ENCODE data around the gene KCNK6. TPM values are rescaled to one million over a fixed set of nuclear protein-coding genes. Genes with fewer than 3 reads are reported as not detected.

KCNK6 gene
- total RNA-seq, 1 experiment from 2014 or later = 6.5 TPM

DNA sequence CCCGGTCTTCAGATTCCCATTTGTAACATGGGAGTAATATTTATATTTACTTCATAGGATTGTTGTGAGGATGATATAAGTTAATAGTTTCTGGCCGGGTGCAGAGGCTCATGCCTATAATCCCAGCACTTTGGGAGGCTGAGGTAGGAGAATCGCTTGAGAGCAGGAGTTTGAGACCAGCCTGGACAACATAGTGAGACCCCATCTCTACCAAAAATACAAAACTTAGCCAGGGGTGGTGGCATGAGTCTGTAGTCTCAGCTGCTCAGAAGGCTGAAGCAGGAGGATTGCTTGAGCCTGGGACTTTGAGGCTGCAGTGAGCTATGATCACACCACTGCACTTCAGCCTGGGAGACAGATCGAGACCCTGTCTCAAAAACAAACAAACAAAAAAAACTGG, 27.2 kb downstream of the KCNK6 start:
- no peaks in the 10 kb centered on the region for H3K4me1 ChIP-seq (ENCODE audit: insufficient read depth, low read length)
- Mint-ChIP-seq H3K4me3 (no peak overlapping the region), H3K27ac (no peak overlapping the region), H3K36me3 (ENCODE audit: insufficient read depth in 1 of 3, low read depth in 3 of 3) (no peaks in the 10 kb centered on the region), H3K9me3 (no peaks in the 10 kb centered on the region), H3K4me1 (peaks cover 3 to 4% of the 10 kb centered on the region in 2 experiments; a peak in 2 of 4 replicates), H3K27me3 (ENCODE audit: low read depth) (peaks cover 9% of the 10 kb centered on the region)
- no peak overlapping the region for H3T11ph ChIP-seq (ENCODE audit: low read length)
- no peak overlapping the region for H3K4ac ChIP-seq (ENCODE audit: low read depth, low read length)
- no peak overlapping the region for H3K56ac ChIP-seq (ENCODE audit: insufficient read length, low read depth, low read length)
- H3K9ac ChIP-seq (ENCODE audit: extremely low read depth, insufficient read length, low read length) = no peak overlapping the region
- H4K8ac ChIP-seq (replicated peaks; ENCODE audit: insufficient read length, low read depth, low read length) = no peak overlapping the region
- H3K4me2 ChIP-seq (ENCODE audit: insufficient read depth, insufficient read length, low read length) = no peak overlapping the region
- WGBS (ENCODE audit: extremely low coverage, insufficient read length, low lambda C conversion rate) = no CpG with 5 or more reads among the region's 4 CpGs
- H3K27me3 ChIP-seq (ENCODE audit: insufficient read depth, low read length) = no peaks in the 10 kb centered on the region
- H3K14ac ChIP-seq (ENCODE audit: insufficient read depth, low read length) = no peak overlapping the region
- H2BK120ac ChIP-seq (ENCODE audit: low read depth, low read length, poor library complexity, severe bottlenecking) = no peak overlapping the region
- H3K18ac ChIP-seq (ENCODE audit: insufficient read length, low read depth, low read length) = no peak overlapping the region
- no peaks in the 10 kb centered on the region for H4K20me1 ChIP-seq (ENCODE audit: control insufficient read depth, insufficient read depth, insufficient read length)
- no peak overlapping the region for H2AK5ac ChIP-seq (ENCODE audit: insufficient read length, low read length)
- no peak overlapping the region for H3K27ac ChIP-seq (ENCODE audit: insufficient read length, low read depth, low read length)
- H4K91ac ChIP-seq (ENCODE audit: insufficient read length, low read depth, low read length) = no peak overlapping the region
- H3K9me3 ChIP-seq (ENCODE audit: control insufficient read depth, low read depth, low read length) = no peaks in the 10 kb centered on the region
- H3K79me1 ChIP-seq (ENCODE audit: insufficient read depth, low read depth, low read length, poor library complexity, severe bottlenecking) = no peaks in the 10 kb centered on the region
- no peaks in the 10 kb centered on the region for H3K23me2 ChIP-seq (ENCODE audit: insufficient read length, low read depth, low read length, poor library complexity, severe bottlenecking)
- no peak overlapping the region for H3K23ac ChIP-seq (ENCODE audit: insufficient read length, low read depth, low read length)
- no peak for DNase-seq
- H2BK20ac ChIP-seq (ENCODE audit: low read depth, low read length, poor library complexity, severe bottlenecking) = no peak overlapping the region
- TF ChIP-seq, protein P1, sequence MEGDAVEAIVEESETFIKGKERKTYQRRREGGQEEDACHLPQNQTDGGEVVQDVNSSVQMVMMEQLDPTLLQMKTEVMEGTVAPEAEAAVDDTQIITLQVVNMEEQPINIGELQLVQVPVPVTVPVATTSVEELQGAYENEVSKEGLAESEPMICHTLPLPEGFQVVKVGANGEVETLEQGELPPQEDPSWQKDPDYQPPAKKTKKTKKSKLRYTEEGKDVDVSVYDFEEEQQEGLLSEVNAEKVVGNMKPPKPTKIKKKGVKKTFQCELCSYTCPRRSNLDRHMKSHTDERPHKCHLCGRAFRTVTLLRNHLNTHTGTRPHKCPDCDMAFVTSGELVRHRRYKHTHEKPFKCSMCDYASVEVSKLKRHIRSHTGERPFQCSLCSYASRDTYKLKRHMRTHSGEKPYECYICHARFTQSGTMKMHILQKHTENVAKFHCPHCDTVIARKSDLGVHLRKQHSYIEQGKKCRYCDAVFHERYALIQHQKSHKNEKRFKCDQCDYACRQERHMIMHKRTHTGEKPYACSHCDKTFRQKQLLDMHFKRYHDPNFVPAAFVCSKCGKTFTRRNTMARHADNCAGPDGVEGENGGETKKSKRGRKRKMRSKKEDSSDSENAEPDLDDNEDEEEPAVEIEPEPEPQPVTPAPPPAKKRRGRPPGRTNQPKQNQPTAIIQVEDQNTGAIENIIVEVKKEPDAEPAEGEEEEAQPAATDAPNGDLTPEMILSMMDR (conservative IDR thresholded peaks at IDR 0.05) = no peak
- no peak overlapping the region for H2BK12ac ChIP-seq (ENCODE audit: insufficient read length, low read depth, low read length)
- no peak overlapping the region for H2AFZ ChIP-seq (ENCODE audit: low read length)
- H3K79me2 ChIP-seq (ENCODE audit: insufficient read depth, low read length) = no peaks in the 10 kb centered on the region
- no peak overlapping the region for H2BK15ac ChIP-seq (ENCODE audit: low read depth, low read length)
- no peak overlapping the region for H2BK5ac ChIP-seq (ENCODE audit: insufficient read length, low read length)
- H4K5ac ChIP-seq (ENCODE audit: insufficient read length, low read depth, low read length) = no peak overlapping the region

Measured in H9 (cell line).